Measurements from ENCODE around the gene UPB1. TPM values are rescaled to one million over a fixed set of nuclear protein-coding genes. Genes with fewer than 3 reads are reported as not detected.

UPB1 gene
- total RNA-seq, 1 experiment from 2014 or later, result 0.50 TPM

DNA sequence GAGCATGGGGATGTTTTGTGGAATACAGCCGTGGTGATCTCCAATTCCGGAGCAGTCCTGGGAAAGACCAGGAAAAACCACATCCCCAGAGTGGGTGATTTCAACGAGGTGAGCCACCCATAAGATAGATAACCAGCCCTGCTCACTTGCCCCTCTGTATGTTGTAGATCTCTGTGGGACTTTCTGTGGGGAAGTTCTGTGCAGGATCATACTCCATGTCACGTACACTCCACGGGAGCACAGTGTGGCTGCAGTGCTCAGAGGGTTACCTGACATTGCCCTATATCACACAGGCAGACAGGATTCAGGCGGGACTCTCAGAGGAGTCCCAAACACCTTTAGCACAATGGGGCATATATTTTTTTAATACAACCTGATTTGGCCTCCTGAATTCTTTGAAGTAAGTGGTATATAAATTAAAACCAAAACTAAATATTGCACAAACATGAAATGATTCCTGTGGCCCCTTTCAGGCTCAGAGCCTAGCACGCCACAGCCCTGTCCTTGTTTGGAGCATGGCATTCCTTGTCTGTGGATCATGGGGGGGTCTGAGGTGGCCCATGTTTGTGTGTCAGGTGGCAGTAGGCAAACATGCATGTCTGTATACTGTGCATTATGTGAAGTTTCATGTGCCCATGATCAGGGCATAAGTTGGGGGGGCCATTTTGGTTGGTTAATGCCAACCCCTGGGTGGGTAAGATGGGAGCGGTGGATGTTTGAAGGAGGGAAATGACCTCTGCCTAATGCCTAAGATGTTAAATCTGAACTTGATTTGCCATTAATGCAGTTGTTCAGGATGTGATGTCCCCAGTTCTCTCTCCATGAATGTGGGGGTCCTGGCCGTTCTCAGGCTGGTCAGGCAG, 18.5 kb downstream of the UPB1 start:
- Mint-ChIP-seq H3K9me3 (ENCODE audit: low read depth, unreplicated experiment) (no peaks in the 10 kb centered on the region), H3K27ac (ENCODE audit: unreplicated experiment) (no peak overlapping the region), H3K4me1 (ENCODE audit: low read depth, unreplicated experiment) (peaks cover 36% of the 10 kb centered on the region), H3K27me3 (ENCODE audit: unreplicated experiment) (no peaks in the 10 kb centered on the region), H3K36me3 (ENCODE audit: insufficient read depth, unreplicated experiment) (no peaks in the 10 kb centered on the region), H3K4me3 (ENCODE audit: low read depth, unreplicated experiment) (no peak overlapping the region)
- CTCF ChIA-PET, result interaction anchor here (1.0 kb wide), 1 partner anchor 42 kb away, joined by 3 read pairs; the partner anchor contains the start of gene GUCD1
- TF ChIP-seq, protein P1, sequence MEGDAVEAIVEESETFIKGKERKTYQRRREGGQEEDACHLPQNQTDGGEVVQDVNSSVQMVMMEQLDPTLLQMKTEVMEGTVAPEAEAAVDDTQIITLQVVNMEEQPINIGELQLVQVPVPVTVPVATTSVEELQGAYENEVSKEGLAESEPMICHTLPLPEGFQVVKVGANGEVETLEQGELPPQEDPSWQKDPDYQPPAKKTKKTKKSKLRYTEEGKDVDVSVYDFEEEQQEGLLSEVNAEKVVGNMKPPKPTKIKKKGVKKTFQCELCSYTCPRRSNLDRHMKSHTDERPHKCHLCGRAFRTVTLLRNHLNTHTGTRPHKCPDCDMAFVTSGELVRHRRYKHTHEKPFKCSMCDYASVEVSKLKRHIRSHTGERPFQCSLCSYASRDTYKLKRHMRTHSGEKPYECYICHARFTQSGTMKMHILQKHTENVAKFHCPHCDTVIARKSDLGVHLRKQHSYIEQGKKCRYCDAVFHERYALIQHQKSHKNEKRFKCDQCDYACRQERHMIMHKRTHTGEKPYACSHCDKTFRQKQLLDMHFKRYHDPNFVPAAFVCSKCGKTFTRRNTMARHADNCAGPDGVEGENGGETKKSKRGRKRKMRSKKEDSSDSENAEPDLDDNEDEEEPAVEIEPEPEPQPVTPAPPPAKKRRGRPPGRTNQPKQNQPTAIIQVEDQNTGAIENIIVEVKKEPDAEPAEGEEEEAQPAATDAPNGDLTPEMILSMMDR (IDR thresholded peaks at IDR 0.05; ENCODE audit: unreplicated experiment), result no peak
- no TSS peak for BruUV-seq (replicated peaks)
- intact Hi-C loops (cut with micrococcal nuclease; ENCODE audit: unreplicated experiment), result no loop called here
- DNase-seq, result no peak

DNA sequence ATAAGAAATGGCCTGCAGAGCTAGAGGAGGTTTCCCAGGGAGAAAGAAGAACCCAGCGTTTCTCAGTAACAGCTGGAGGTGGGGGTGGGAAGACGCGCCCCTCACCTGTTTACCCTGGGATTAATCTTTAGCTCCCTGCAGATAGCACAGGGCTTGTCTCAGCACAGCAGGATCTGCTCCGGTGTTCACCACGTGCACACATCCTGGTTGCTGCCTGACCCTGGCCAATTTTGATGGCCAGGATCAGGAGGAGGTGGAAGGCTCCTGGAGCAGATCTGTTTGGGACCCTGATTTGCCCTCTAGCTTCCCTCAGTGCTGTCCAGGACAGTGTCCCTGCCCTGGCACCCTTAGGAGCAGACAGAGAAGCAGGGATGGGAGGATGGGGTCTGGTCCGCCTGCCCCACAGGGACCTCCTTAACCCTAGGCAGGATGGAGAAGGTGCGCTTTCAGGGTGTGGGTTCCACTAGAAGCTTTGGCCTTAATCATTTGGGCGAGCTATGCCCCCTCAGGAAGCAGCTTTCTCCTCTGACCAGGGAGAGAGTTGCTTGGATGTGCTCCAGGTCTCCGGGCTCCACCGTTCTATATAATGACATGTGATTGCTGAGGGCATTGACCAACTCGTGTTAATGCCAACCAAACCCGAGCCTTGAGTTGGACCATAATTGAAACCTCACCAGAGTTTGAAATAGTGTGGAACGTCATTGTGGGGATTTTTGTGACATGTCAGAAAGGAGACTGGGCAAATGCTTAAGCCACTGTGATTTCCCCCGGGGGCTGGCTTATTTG, 19.3 kb downstream of the UPB1 start:
- no peak overlapping the region for H3K4me3 Mint-ChIP-seq (ENCODE audit: low read depth, unreplicated experiment)
- intact Hi-C loops (cut with micrococcal nuclease; ENCODE audit: unreplicated experiment), result no loop called here
- H3K36me3 Mint-ChIP-seq (ENCODE audit: insufficient read depth, unreplicated experiment), result no peaks in the 10 kb centered on the region
- BruUV-seq (replicated peaks), result no TSS peak
- H3K27ac Mint-ChIP-seq (ENCODE audit: unreplicated experiment), result no peak overlapping the region
- peaks cover 36% of the 10 kb centered on the region for H3K4me1 Mint-ChIP-seq (ENCODE audit: low read depth, unreplicated experiment)
- no peaks in the 10 kb centered on the region for H3K9me3 Mint-ChIP-seq (ENCODE audit: low read depth, unreplicated experiment)
- CTCF ChIA-PET, result interaction anchor here (1.0 to 1.4 kb wide), 2 partner anchors 32 to 41 kb away, joined by 3 read pairs; partner anchors contain the start of gene GUCD1
- TF ChIP-seq, protein P1 (IDR thresholded peaks at IDR 0.05; ENCODE audit: unreplicated experiment), result no peak
- no peaks in the 10 kb centered on the region for H3K27me3 Mint-ChIP-seq (ENCODE audit: unreplicated experiment)
- no peak for DNase-seq

DNA sequence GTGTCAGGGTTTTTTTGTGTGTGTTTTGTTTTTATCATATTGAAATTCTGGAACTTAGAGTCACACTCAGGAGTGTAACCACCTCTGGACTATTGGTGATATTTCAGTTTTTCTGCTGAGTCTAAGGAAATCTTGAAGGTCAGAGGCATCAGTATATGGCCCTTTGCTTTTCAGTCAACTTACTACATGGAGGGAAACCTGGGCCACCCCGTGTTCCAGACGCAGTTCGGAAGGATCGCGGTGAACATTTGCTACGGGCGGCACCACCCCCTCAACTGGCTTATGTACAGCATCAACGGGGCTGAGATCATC, 19.9 kb downstream of the UPB1 start:
- CTCF ChIA-PET, result interaction anchor here (1.4 kb wide), 1 partner anchor 33 kb away, joined by 3 read pairs; no protein-coding TSS in a partner anchor
- DNase-seq, result no peak
- intact Hi-C loops (cut with micrococcal nuclease; ENCODE audit: unreplicated experiment), result no loop called here
- Mint-ChIP-seq H3K4me3 (ENCODE audit: low read depth, unreplicated experiment) (no peak overlapping the region), H3K36me3 (ENCODE audit: insufficient read depth, unreplicated experiment) (no peaks in the 10 kb centered on the region), H3K27me3 (ENCODE audit: unreplicated experiment) (no peaks in the 10 kb centered on the region), H3K27ac (ENCODE audit: unreplicated experiment) (no peak overlapping the region), H3K4me1 (ENCODE audit: low read depth, unreplicated experiment) (peaks cover 36% of the 10 kb centered on the region), H3K9me3 (ENCODE audit: low read depth, unreplicated experiment) (no peaks in the 10 kb centered on the region)
- TF ChIP-seq, protein P1 (IDR thresholded peaks at IDR 0.05; ENCODE audit: unreplicated experiment), result no peak
- BruUV-seq (replicated peaks), result no TSS peak

DNA sequence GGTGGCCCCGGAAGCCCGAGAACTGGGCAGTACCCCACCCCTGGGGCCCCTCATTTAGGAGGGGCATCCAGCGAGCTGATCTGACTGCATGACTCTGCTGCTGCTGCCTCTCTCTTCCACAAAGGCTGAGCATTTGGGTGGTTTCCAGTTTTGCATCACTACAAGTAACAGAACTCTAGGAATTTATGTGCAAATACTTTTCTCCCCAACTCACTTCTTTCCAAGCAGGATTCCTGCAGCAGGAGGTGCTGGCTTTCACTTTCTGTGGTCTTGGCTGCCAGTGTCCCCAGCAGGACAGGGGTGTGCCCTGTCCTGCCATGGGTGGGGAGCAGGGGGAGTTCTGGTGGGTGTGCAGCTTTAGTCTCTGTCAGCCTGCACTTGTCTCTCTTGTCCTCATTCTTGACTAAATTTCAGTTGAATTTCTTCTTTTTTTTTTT, 21.2 kb downstream of the UPB1 start:
- intact Hi-C loops (cut with micrococcal nuclease; ENCODE audit: unreplicated experiment), result no loop called here
- no TSS peak for BruUV-seq (replicated peaks)
- no peak overlapping the region for H3K27ac Mint-ChIP-seq (ENCODE audit: unreplicated experiment)
- TF ChIP-seq, protein P1 (IDR thresholded peaks at IDR 0.05; ENCODE audit: unreplicated experiment), result no peak
- CTCF ChIA-PET, result no interaction called here
- H3K27me3 Mint-ChIP-seq (ENCODE audit: unreplicated experiment), result no peaks in the 10 kb centered on the region
- no peaks in the 10 kb centered on the region for H3K36me3 Mint-ChIP-seq (ENCODE audit: insufficient read depth, unreplicated experiment)
- H3K4me3 Mint-ChIP-seq (ENCODE audit: low read depth, unreplicated experiment), result no peak overlapping the region
- DNase-seq, result no peak
- no peaks in the 10 kb centered on the region for H3K9me3 Mint-ChIP-seq (ENCODE audit: low read depth, unreplicated experiment)
- H3K4me1 Mint-ChIP-seq (ENCODE audit: low read depth, unreplicated experiment), result peaks cover 27% of the 10 kb centered on the region
